ENCODE data around the gene APBB2. TPM values are rescaled to one million over a fixed set of nuclear protein-coding genes. Genes with fewer than 3 reads are reported as not detected.
"Not testable (repeated sequence)": the region's sequence is repeated elsewhere in the genome, so short reads cannot be mapped to it uniquely, and the experiment has no call there.

Gene APBB2
- total RNA-seq, 4 donors from 2014 or later, result 51.7 to 75.9 (median 71.1) TPM

- no peak overlapping the region for H3K4me3 ChIP-seq
- WGBS, result 96% methylated on average over 8 of the region's 8 CpGs
- intact Hi-C loops (cut with DNase I), result no loop called here
- no peak for DNase-seq (ENCODE audit: extremely low spot score)
- peaks cover 31 to 96% (median 70%) of the 10 kb centered on the region in 4 donors for H3K36me3 ChIP-seq
- no peak overlapping the region for H3K27ac ChIP-seq (replicated peaks in 1 of 4)
- H3K27me3 ChIP-seq, result no peaks in the 10 kb centered on the region
- TF ChIP-seq POLR2A (IDR thresholded peaks at IDR 0.05; ENCODE audit: low read depth) (no peak), EP300 (IDR thresholded peaks at IDR 0.05) (no peak), POLR2AphosphoS5 (IDR thresholded peaks at IDR 0.05) (no peak), CTCF (IDR thresholded peaks at IDR 0.05) (no peak)
- no peaks in the 10 kb centered on the region for H3K9me3 ChIP-seq
- H3K4me1 ChIP-seq, result no peaks in the 10 kb centered on the region
Measured at GRCh38 chr4:40822420-40823166, 391.7 kb downstream of the APBB2 start.

GRCh38 chr4:40820101-40820500 is 394.2 kb downstream of the APBB2 start:
- Histone ChIP-seq H3K4me3 (no peak overlapping the region), H3K27me3 (no peaks in the 10 kb centered on the region), H3K27ac (replicated peaks in 1 of 4) (no peak overlapping the region), H3K9me3 (no peaks in the 10 kb centered on the region), H3K36me3 (peaks cover 31 to 93% (median 67%) of the 10 kb centered on the region in 4 donors), H3K4me1 (no peaks in the 10 kb centered on the region)
- intact Hi-C loops (cut with DNase I), result no loop called here
- WGBS, result 98% methylated on average over 11 of the region's 11 CpGs
- TF ChIP-seq POLR2AphosphoS5 (IDR thresholded peaks at IDR 0.05), result no peak
- no peak for TF ChIP-seq POLR2A (IDR thresholded peaks at IDR 0.05; ENCODE audit: low read depth)
- TF ChIP-seq EP300 (IDR thresholded peaks at IDR 0.05), result no peak
- no peak for TF ChIP-seq CTCF (IDR thresholded peaks at IDR 0.05)
- DNase-seq (ENCODE audit: extremely low spot score), result no peak

GRCh38 chr4:40817157-40817556 is 397.2 kb downstream of the APBB2 start:
- intact Hi-C loops (cut with DNase I); H3K27me3 ChIP-seq; H3K4me1 ChIP-seq; H3K27ac ChIP-seq (replicated peaks in 1 of 4); H3K9me3 ChIP-seq; H3K4me3 ChIP-seq: not testable (repeated sequence)
- 96% methylated on average over 6 of the region's 6 CpGs for WGBS
- DNase-seq (ENCODE audit: extremely low spot score), result peak; percentile 31
- H3K36me3 ChIP-seq, result peaks cover 18 to 81% (median 51%) of the 10 kb centered on the region in 4 donors

- intact Hi-C loops (cut with DNase I), result no loop called here
- Histone ChIP-seq H3K4me3 (no peak overlapping the region), H3K36me3 (peaks cover 12 to 45% (median 28%) of the 10 kb centered on the region in 4 donors), H3K27me3 (no peaks in the 10 kb centered on the region), H3K27ac (replicated peaks in 1 of 4) (no peak overlapping the region), H3K9me3 (no peaks in the 10 kb centered on the region), H3K4me1 (no peaks in the 10 kb centered on the region)
- TF ChIP-seq POLR2AphosphoS5 (IDR thresholded peaks at IDR 0.05), result no peak
- no peak for TF ChIP-seq EP300 (IDR thresholded peaks at IDR 0.05)
- TF ChIP-seq CTCF (IDR thresholded peaks at IDR 0.05), result no peak
- no peak for TF ChIP-seq POLR2A (IDR thresholded peaks at IDR 0.05; ENCODE audit: low read depth)
- DNase-seq (ENCODE audit: extremely low spot score), result no peak
- 88% methylated on average over 2 of the region's 2 CpGs for WGBS
Measured at GRCh38 chr4:40812856-40813255, 401.5 kb downstream of the APBB2 start.

- intact Hi-C loops (cut with DNase I), result no loop called here
- WGBS, result 82% methylated on average over 8 of the region's 8 CpGs
Measured at GRCh38 chr4:40812386-40812785, 402.0 kb downstream of the APBB2 start.

More at GRCh38 chr4:40812386-40812785, 402.0 kb downstream of the APBB2 start:
- H3K27me3 ChIP-seq, result no peaks in the 10 kb centered on the region
- peaks cover 12 to 41% (median 26%) of the 10 kb centered on the region in 4 donors for H3K36me3 ChIP-seq
- DNase-seq (ENCODE audit: extremely low spot score), result no peak
- TF ChIP-seq CTCF (IDR thresholded peaks at IDR 0.05) (no peak), EP300 (IDR thresholded peaks at IDR 0.05) (no peak), POLR2A (IDR thresholded peaks at IDR 0.05; ENCODE audit: low read depth) (no peak), POLR2AphosphoS5 (IDR thresholded peaks at IDR 0.05) (no peak)
- H3K27ac ChIP-seq (replicated peaks in 1 of 4), result peak overlapping the region in 1 of 4 donors; percentile 22
- H3K4me3 ChIP-seq, result no peak overlapping the region
- H3K9me3 ChIP-seq, result no peaks in the 10 kb centered on the region
- H3K4me1 ChIP-seq, result peaks cover 0 to 3% (median under 1%) of the 10 kb centered on the region in 4 donors

All from esophagus muscularis mucosa (tissue), 4 donors.